ENCODE measurements around the gene RFPL1. TPM values are rescaled to one million over a fixed set of nuclear protein-coding genes. Genes with fewer than 3 reads are reported as not detected.

RFPL1 gene
- total and polyA plus RNA-seq, 8 donors = not detected

- Histone ChIP-seq H3K4me3 (no peak overlapping the region), H3K36me3 (no peaks in the 10 kb centered on the region), H3K27me3 (peaks cover 0 to 18% (median 2%) of the 10 kb centered on the region in 3 donors), H3K27ac (no peak overlapping the region), H3K9me3 (no peaks in the 10 kb centered on the region), H3K4me1 (no peaks in the 10 kb centered on the region)
- no peak for DNase-seq
- intact Hi-C loops (cut with DNase I; ENCODE audit: low total_unique reads) = no loop called here
- no peak for TF ChIP-seq POLR2AphosphoS5 (IDR thresholded peaks at IDR 0.05)
- TF ChIP-seq POLR2A (IDR thresholded peaks at IDR 0.05) = no peak
- no peak for TF ChIP-seq CTCF (IDR thresholded peaks at IDR 0.05)
- TF ChIP-seq EP300 (IDR thresholded peaks at IDR 0.05) = no peak
- whole genome bisulfite sequencing, 5 donors = 78 to 86% (median 82%) methylated on average over 7 of the region's 7 CpGs
Observed at GRCh38 chr22:29464581-29464980, 26.2 kb downstream of the RFPL1 start.

GRCh38 chr22:29469755-29470154 is 31.4 kb downstream of the RFPL1 start:
- intact Hi-C loops (cut with DNase I; ENCODE audit: low total_unique reads) = no loop called here
- DNase-seq = no peak
- peaks cover 0 to 63% (median 16%) of the 10 kb centered on the region in 3 donors for H3K27me3 ChIP-seq
- 37 to 64% (median 45%) methylated on average over 5 to 9 of the region's 9 CpGs for WGBS, 5 donors
- peaks cover 6 to 12% (median 9%) of the 10 kb centered on the region in 4 donors for H3K4me1 ChIP-seq
- no peak for TF ChIP-seq EP300 (IDR thresholded peaks at IDR 0.05)
- no peak for TF ChIP-seq POLR2A (IDR thresholded peaks at IDR 0.05)
- TF ChIP-seq CTCF (IDR thresholded peaks at IDR 0.05) = no peak
- no peak for TF ChIP-seq POLR2AphosphoS5 (IDR thresholded peaks at IDR 0.05)
- no peak overlapping the region for H3K27ac ChIP-seq
- H3K36me3 ChIP-seq = no peaks in the 10 kb centered on the region
- peak overlapping the region in 1 of 4 donors; percentile 42 for H3K4me3 ChIP-seq
- no peaks in the 10 kb centered on the region for H3K9me3 ChIP-seq

GRCh38 chr22:29470159-29470855 is 31.9 kb downstream of the RFPL1 start:
- 11 to 27% (median 19%) methylated on average over 40 to 54 of the region's 54 CpGs for WGBS, 5 donors
- peaks cover 6 to 12% (median 9%) of the 10 kb centered on the region in 4 donors for H3K4me1 ChIP-seq
- intact Hi-C loops (cut with DNase I; ENCODE audit: low total_unique reads) = no loop called here
- no peak for TF ChIP-seq EP300 (IDR thresholded peaks at IDR 0.05)
- TF ChIP-seq POLR2A (IDR thresholded peaks at IDR 0.05) = no peak
- TF ChIP-seq CTCF (IDR thresholded peaks at IDR 0.05) = peak in 5 of 7 experiments; percentile 29 to 76 (median 48)
- TF ChIP-seq POLR2AphosphoS5 (IDR thresholded peaks at IDR 0.05) = no peak
- peak overlapping the region; percentile 9 to 42 (median 27) for H3K4me3 ChIP-seq
- no peaks in the 10 kb centered on the region for H3K36me3 ChIP-seq
- no peak overlapping the region for H3K27ac ChIP-seq
- no peaks in the 10 kb centered on the region for H3K9me3 ChIP-seq
- peaks cover 0 to 69% (median 16%) of the 10 kb centered on the region in 3 donors for H3K27me3 ChIP-seq
- DNase-seq = peak; percentile 63 to 87

GRCh38 chr22:29473001-29473400 is 34.6 kb downstream of the RFPL1 start:
- WGBS, 5 donors = 77 to 87% (median 81%) methylated on average over 5 of the region's 5 CpGs
- no peak overlapping the region for H3K27ac ChIP-seq
- no peaks in the 10 kb centered on the region for H3K36me3 ChIP-seq
- peaks cover 0 to 82% (median 25%) of the 10 kb centered on the region in 3 donors for H3K27me3 ChIP-seq
- H3K9me3 ChIP-seq = no peaks in the 10 kb centered on the region
- H3K4me3 ChIP-seq = no peak overlapping the region
- H3K4me1 ChIP-seq = peaks cover 6 to 12% (median 9%) of the 10 kb centered on the region in 4 donors
- intact Hi-C loops (cut with DNase I; ENCODE audit: low total_unique reads) = no loop called here
- TF ChIP-seq POLR2A (IDR thresholded peaks at IDR 0.05) = no peak
- TF ChIP-seq CTCF (IDR thresholded peaks at IDR 0.05) = no peak
- no peak for TF ChIP-seq POLR2AphosphoS5 (IDR thresholded peaks at IDR 0.05)
- TF ChIP-seq EP300 (IDR thresholded peaks at IDR 0.05) = no peak
- no peak for DNase-seq

Data from stomach (tissue), 9 donors.